WI38 (cell line): ENCODE measurements around the gene IL4.

Experiments used
- H3K4me3 ChIP-seq: 2 replicates; pipeline ENCODE4 v1.5.1; 2011; ENCODE audit warnings: low read depth, mild to moderate bottlenecking, control low read depth, low read length
- CTCF ChIP-seq: IDR thresholded peaks from 2 replicates; pipeline ENCODE4 v1.5.1; 2012; ENCODE audit warnings: low read depth, mild to moderate bottlenecking, control low read depth, low read length

IL4 gene

GRCh38 chr5:132669966-132670882 lies 3.6 kb upstream of the IL4 start:
- no peak for TF ChIP-seq CTCF
- H3K4me3 ChIP-seq = no peak overlapping the region

GRCh38 chr5:132671000-132671399 lies 2.8 kb upstream of the IL4 start:
- no peak for TF ChIP-seq CTCF
- no peak overlapping the region for H3K4me3 ChIP-seq

GRCh38 chr5:132673488-132673887 lies 301 bp upstream of the IL4 start:
- TF ChIP-seq CTCF = no peak
- no peak overlapping the region for H3K4me3 ChIP-seq

GRCh38 chr5:132674671-132675506 lies 1.1 kb downstream of the IL4 start:
- H3K4me3 ChIP-seq = no peak overlapping the region
- TF ChIP-seq CTCF = no peak

GRCh38 chr5:132675936-132676689 lies 2.3 kb downstream of the IL4 start:
- no peak for TF ChIP-seq CTCF
- H3K4me3 ChIP-seq = no peak overlapping the region

- peak; percentile 65 for TF ChIP-seq CTCF
- no peak overlapping the region for H3K4me3 ChIP-seq
Observed at GRCh38 chr5:132677191-132677590, 3.4 kb downstream of the IL4 start.
